GM13976 (cell line): ENCODE results near the gene TEX36.

Source experiments
- DNase-seq: peaks from one replicate; pipeline ENCODE4 v3.0.0; 2012; ENCODE audit warnings: low spot score
- in situ Hi-C: fragments of 300-500 bp; cut with MboI; formaldehyde crosslinking; loops from one replicate; pipeline ENCODE4 v1.12.0; 2022; ENCODE audit warnings: low sequenced_read_pairs, mixed read lengths, inconsistent platforms; ENCODE audit not compliant: unreplicated experiment
- TF ChIP-seq, protein P1 (sequence below): IDR thresholded peaks from 2 replicates; pipeline ENCODE4 v1.5.1; 2012; ENCODE audit warnings: borderline replicate concordance, mild to moderate bottlenecking; ENCODE audit not compliant: insufficient read depth; ENCODE audit errors: extremely low read depth, missing control alignments, control extremely low read depth

Gene TEX36

DNA sequence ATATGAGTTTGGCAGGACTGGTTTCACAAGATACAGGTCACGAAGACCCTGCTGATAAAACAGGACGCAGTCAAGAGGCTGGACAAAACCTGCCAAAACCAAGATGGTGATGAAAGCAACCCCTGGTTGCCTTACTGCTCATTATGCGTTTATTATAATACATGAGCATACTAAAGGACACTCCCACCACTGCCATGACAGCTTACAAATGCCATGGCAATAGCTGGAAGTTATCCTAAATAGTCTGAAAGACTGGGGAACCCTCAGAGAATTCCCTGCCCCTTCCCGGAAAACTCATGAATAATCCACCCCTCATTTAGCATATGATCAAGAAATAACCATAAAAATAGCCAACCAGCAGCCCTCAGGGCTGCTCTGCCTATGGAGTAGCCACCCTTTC, 73.1 kb downstream of the TEX36 start:
- DNase-seq = no peak
- in situ Hi-C loops = no loop called here
- TF ChIP-seq, protein P1, sequence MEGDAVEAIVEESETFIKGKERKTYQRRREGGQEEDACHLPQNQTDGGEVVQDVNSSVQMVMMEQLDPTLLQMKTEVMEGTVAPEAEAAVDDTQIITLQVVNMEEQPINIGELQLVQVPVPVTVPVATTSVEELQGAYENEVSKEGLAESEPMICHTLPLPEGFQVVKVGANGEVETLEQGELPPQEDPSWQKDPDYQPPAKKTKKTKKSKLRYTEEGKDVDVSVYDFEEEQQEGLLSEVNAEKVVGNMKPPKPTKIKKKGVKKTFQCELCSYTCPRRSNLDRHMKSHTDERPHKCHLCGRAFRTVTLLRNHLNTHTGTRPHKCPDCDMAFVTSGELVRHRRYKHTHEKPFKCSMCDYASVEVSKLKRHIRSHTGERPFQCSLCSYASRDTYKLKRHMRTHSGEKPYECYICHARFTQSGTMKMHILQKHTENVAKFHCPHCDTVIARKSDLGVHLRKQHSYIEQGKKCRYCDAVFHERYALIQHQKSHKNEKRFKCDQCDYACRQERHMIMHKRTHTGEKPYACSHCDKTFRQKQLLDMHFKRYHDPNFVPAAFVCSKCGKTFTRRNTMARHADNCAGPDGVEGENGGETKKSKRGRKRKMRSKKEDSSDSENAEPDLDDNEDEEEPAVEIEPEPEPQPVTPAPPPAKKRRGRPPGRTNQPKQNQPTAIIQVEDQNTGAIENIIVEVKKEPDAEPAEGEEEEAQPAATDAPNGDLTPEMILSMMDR = no peak

DNA sequence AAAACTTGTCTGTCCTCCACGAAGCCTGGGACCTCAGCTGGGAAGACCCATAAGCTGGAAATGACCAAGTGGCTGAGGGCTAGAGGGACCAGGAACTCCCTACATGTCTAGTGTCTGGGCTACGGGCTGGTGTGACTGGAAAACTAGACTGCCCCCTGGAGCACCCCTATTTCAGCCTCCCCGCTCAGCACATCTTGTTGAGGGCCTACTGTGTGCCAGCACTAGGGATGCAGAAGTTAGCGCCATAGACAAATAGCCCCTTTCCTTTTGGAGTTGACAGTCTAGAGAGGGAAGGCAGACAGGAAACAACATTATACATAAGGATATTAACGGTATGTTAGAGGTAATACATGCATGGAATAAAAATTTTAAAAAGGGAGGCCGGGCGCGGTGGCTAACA, 74.5 kb downstream of the TEX36 start:
- DNase-seq = no peak
- TF ChIP-seq, protein P1 = no peak
- in situ Hi-C loops = no loop called here

DNA sequence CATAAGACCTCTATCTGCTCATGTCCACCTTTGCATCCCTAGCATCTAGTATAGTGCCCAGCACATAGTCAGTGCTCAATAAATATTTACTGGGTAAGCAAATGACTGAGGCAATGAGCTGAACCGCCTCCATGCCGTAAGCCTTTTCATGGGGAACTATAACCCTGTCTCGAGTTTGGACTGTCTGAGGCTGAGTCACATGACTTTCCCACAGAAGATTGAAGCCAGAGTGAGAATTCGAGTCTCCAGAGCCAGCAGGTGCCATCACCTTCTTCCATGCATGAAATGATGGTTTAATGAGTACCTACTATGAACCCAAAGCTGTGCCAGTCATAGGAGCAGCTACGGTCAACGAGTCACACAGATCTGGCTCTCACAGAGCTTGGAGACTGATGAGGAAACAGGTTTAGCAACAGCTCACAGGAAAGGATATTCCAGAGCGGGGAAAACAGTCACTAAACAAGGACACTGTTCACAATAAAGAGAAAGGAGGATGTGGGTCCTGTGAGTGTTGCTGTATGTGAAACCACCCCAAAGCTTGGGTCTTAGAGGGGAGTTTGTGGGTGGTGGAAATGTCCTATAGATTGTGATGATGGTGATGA, 75.2 kb downstream of the TEX36 start:
- in situ Hi-C loops = no loop called here
- TF ChIP-seq, protein P1 = no peak

DNA sequence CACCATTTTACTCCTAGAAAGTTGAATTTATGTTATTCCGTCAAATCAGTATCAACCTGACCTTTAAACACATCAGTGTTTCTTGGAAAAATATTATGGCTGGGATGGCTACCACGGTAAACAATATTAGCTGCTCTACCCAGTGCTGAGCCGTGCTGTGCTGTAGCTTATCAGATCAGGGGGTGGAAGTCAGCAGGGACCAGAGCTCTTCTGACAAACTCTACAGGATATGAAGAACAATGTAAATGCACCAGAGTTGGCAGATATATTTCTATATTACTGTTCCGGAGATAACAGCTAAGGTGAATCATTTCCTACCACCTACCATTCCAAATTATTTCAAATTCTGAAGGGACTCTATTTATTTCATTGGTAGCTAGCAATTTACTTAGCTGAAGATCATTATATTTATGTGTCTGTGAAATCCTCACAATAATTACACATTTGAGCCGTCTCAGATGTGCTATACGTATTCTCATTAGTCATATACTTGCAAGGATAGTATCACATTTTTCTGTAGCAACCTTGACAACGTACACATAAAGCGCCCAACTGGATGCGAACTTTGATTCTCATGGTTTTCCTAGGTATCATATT, 76.5 kb downstream of the TEX36 start:
- no peak for DNase-seq
- TF ChIP-seq, protein P1 = no peak
- in situ Hi-C loops = no loop called here

More for the DNA sequence above, 75.2 kb downstream of the TEX36 start:
- DNase-seq = no peak
